HepG2 (cell line): Measurements from ENCODE around the gene STYX. TPM values are rescaled to one million over a fixed set of nuclear protein-coding genes. Genes with fewer than 3 reads are reported as not detected.
A peak's percentile ranks its signal among the peaks of the same experiment; 100 is the strongest.

Source experiments
- ATAC-seq: fragments of 200-7000 bp; cut with Tn5 transposase; 3 replicates; pipeline ENCODE4 v1.9.1; 2020; ENCODE audit warnings: mild to moderate bottlenecking, moderate library complexity
- BruUV-seq: library from RNA; stranded (reverse); fragments of 400-500 nt; replicated peaks from 2 replicates; lab custom pipeline; 2021; lab: Mats Ljungman, UMichigan
- CTCF ChIA-PET: fragments of 300-600 bp; formaldehyde crosslinking; extraction: SDS; loops from one replicate; lab custom pipeline; 2021; ENCODE audit warnings: low total read pairs, inconsistent platforms, low intra/inter-chr PET ratio; lab: Yijun Ruan, JAX
- POLR2A ChIA-PET: fragments of 350-600 bp; sonication (Branson Sonifier 250); formaldehyde crosslinking; loops from one replicate; lab custom pipeline; 2020; ENCODE audit warnings: antibody characterized with exemption, inconsistent platforms; lab: Yijun Ruan, JAX
- DNase-seq: peaks from one replicate; pipeline ENCODE4 v3.0.0-alpha.2; 2015; ENCODE audit warnings: low spot score
- FAIRE-seq: peaks from 3 replicates; lab custom pipeline; 2011; peaks lifted over from hg19 to GRCh38; lab: Jason Lieb, UNC
- H2AFZ ChIP-seq: one replicate; pipeline ENCODE4 v1.6.1; 2011; ENCODE audit warnings: low read length, inconsistent platforms
- H3K27ac ChIP-seq: fragments of 300-600 bp; 3 replicates; pipeline ENCODE4 v1.8.0; 2011; ENCODE audit warnings: mixed run types, mild to moderate bottlenecking, mixed read lengths, low read length, inconsistent platforms; ENCODE audit not compliant: insufficient read depth; ENCODE audit errors: extremely low read length
- H3K27me3 ChIP-seq, 2 experiments: fragments of 200-600 bp in 1 of 2; 2 replicates in 1 of 2; 3 replicates in 1 of 2; pipeline versions ENCODE4 v1.6.0 to v1.8.0; 2011; ENCODE audit warnings: low read length in 2 of 2, mild to moderate bottlenecking in 2 of 2, moderate library complexity in 2 of 2, inconsistent platforms in 1 of 2; ENCODE audit not compliant: insufficient read depth in 2 of 2, control insufficient read depth in 1 of 2
- H3K36me3 ChIP-seq, 2 experiments: fragments of 200-600 bp in 1 of 2; replicated peaks in 1 of 2; 2 replicates in 1 of 2; 3 replicates in 1 of 2; pipeline versions ENCODE4 v1.5.1 to v1.8.0; 2011; ENCODE audit warnings: low read length in 2 of 2, inconsistent platforms in 1 of 2; ENCODE audit not compliant: insufficient read depth in 2 of 2, control insufficient read depth in 1 of 2
- H3K4me1 ChIP-seq: 2 replicates; pipeline ENCODE4 v1.5.1; 2012; ENCODE audit warnings: low read length, inconsistent platforms; ENCODE audit not compliant: insufficient read depth
- H3K4me2 ChIP-seq: 2 replicates; pipeline ENCODE4 v1.6.0; 2011; ENCODE audit warnings: low read depth, low read length, inconsistent platforms
- H3K4me3 ChIP-seq, 3 experiments: fragments of 200-600 bp in 1 of 3; sonication (generic), shearing (Covaris generic) in 1 of 3; replicated peaks in 1 of 3; 2 replicates each; pipeline ENCODE4 v1.5.1; 2011 to 2016; ENCODE audit warnings: low read length in 3 of 3, inconsistent platforms in 2 of 3, low read depth in 2 of 3, mild to moderate bottlenecking in 2 of 3, control low read depth in 1 of 3, mixed read lengths in 1 of 3; ENCODE audit not compliant: insufficient read depth in 1 of 3
- H3K79me2 ChIP-seq: one replicate; pipeline ENCODE4 v1.6.1; 2011; ENCODE audit warnings: low read length, inconsistent platforms; ENCODE audit not compliant: insufficient read depth
- H3K9ac ChIP-seq: 2 replicates; pipeline ENCODE4 v1.6.0; 2011; ENCODE audit warnings: mild to moderate bottlenecking, low read depth, low read length, inconsistent platforms; ENCODE audit not compliant: insufficient read depth
- H3K9me3 ChIP-seq: 2 replicates; pipeline ENCODE4 v1.5.1; 2012; ENCODE audit warnings: mild to moderate bottlenecking, low read length
- H4K20me1 ChIP-seq: 2 replicates; pipeline ENCODE4 v1.6.0; 2011; ENCODE audit warnings: inconsistent platforms, mild to moderate bottlenecking, low read length, moderate library complexity; ENCODE audit not compliant: insufficient read depth
- ADNP ChIP-seq: sonication (generic); formaldehyde crosslinking; IDR thresholded peaks from 2 replicates; pipeline ENCODE4 v1.4.0; 2020; ENCODE audit warnings: missing genetic modification reagents
- ATM ChIP-seq: fragments of 450-650 bp; IDR thresholded peaks from 2 replicates; pipeline ENCODE4 v1.7.1; 2017; ENCODE audit warnings: mild to moderate bottlenecking, borderline replicate concordance
- CAMTA2 ChIP-seq: sonication (generic); formaldehyde crosslinking; IDR thresholded peaks from 2 replicates; pipeline ENCODE4 v1.4.0; 2020; ENCODE audit warnings: mild to moderate bottlenecking, missing genetic modification reagents, borderline replicate concordance
- HDAC2 ChIP-seq: sonication (generic); formaldehyde crosslinking; IDR thresholded peaks from 2 replicates; pipeline ENCODE4 v1.4.0; 2020; ENCODE audit warnings: missing genetic modification reagents
- HNRNPL ChIP-seq: fragments of 200-400 bp; formaldehyde crosslinking; IDR thresholded peaks from 2 replicates; pipeline ENCODE4 v1.6.1; 2017; ENCODE audit warnings: mild to moderate bottlenecking, low read depth, low read length
- IRF2 ChIP-seq: IDR thresholded peaks from 2 replicates; pipeline ENCODE4 v1.6.1; 2018; ENCODE audit warnings: missing genetic modification reagents, missing compliant biosample characterization
- NCOR1 ChIP-seq: fragments of 200-600 bp; sonication (generic); IDR thresholded peaks from 2 replicates; pipeline ENCODE4 v1.7.0; 2017; ENCODE audit warnings: antibody characterized with exemption, low read length, borderline replicate concordance
- PAX8 ChIP-seq: sonication (generic); formaldehyde crosslinking; IDR thresholded peaks from 2 replicates; pipeline ENCODE4 v1.8.0; 2022; ENCODE audit warnings: mild to moderate bottlenecking, missing genetic modification reagents, borderline replicate concordance
- REL ChIP-seq: sonication (generic); formaldehyde crosslinking; conservative IDR thresholded peaks from 2 replicates; pipeline ENCODE4 v1.8.0; 2022; ENCODE audit warnings: mild to moderate bottlenecking, missing genetic modification reagents, moderate library complexity
- SMARCE1 ChIP-seq: fragments of 450-650 bp; IDR thresholded peaks from 2 replicates; pipeline ENCODE4 v1.6.1; 2017; ENCODE audit warnings: borderline replicate concordance
- TBX3 ChIP-seq: fragments of 450-650 bp; IDR thresholded peaks from 2 replicates; pipeline ENCODE4 v1.6.1; 2017; ENCODE audit warnings: antibody characterized with exemption, mild to moderate bottlenecking, inconsistent platforms, borderline replicate concordance
- WIZ ChIP-seq: sonication (generic); formaldehyde crosslinking; IDR thresholded peaks from 2 replicates; pipeline ENCODE4 v1.5.1; 2020; ENCODE audit warnings: mild to moderate bottlenecking, missing genetic modification reagents
- ZHX1 ChIP-seq: sonication (generic); formaldehyde crosslinking; IDR thresholded peaks from 2 replicates; pipeline ENCODE4 v1.8.1; 2022; ENCODE audit warnings: low read depth, mild to moderate bottlenecking, missing genetic modification reagents
- ZIK1 ChIP-seq: sonication (generic); formaldehyde crosslinking; IDR thresholded peaks from 2 replicates; pipeline ENCODE4 v1.5.0; 2020; ENCODE audit warnings: mild to moderate bottlenecking, low read depth, missing genetic modification reagents, borderline replicate concordance
- ZNF382 ChIP-seq: sonication (generic); formaldehyde crosslinking; IDR thresholded peaks from 2 replicates; pipeline ENCODE4 v1.5.0; 2020; ENCODE audit warnings: missing genetic modification reagents, mild to moderate bottlenecking, borderline replicate concordance
- ZNF639 ChIP-seq: conservative IDR thresholded peaks from 2 replicates; pipeline ENCODE4 v1.6.1; 2018; ENCODE audit warnings: missing genetic modification reagents
- ZNF7 ChIP-seq: IDR thresholded peaks from 2 replicates; pipeline ENCODE4 v1.6.1; 2016; ENCODE audit warnings: missing biosample characterization, missing genetic modification reagents
- ZNF891 ChIP-seq: sonication (generic); formaldehyde crosslinking; IDR thresholded peaks from 2 replicates; pipeline ENCODE4 v1.5.0; 2020; ENCODE audit warnings: mild to moderate bottlenecking, missing genetic modification reagents
- in situ Hi-C: cut with HindIII; loops from 2 replicates; pipeline ENCODE4 v1.10.0; 2017; ENCODE audit warnings: low pct_unique_long_range_greater_than_20kb; ENCODE audit not compliant: extremely low pct_ligation_motif_present
- intact Hi-C: fragments of 100-400 bp; cut with micrococcal nuclease; formaldehyde crosslinking; loops from one replicate; pipeline ENCODE4 v1.10.0; 2022; ENCODE audit not compliant: unreplicated experiment
- polyA plus RNA-seq, 8 experiments: library from polyadenylated mRNA; depleted of rRNA in 3 of 8; stranded (reverse) in 7 of 8; unstranded in 1 of 8; fragments of >200 nt; fragmentation: Illumina TruSeq in 4 of 8; extraction: Trizol in 4 of 8; gene quantifications; 2 replicates each; pipeline versions ENCODE4 v1.2.1 to v1.2.3, GENCODE V29; 2011 to 2016; ENCODE audit warnings: low read depth in 4 of 8, missing spikeins in 1 of 8, mixed read lengths in 1 of 8; ENCODE audit not compliant: insufficient read depth in 1 of 8
- total RNA-seq, 5 experiments: library from RNA; depleted of rRNA; stranded (reverse); fragments of >200 nt; fragmentation: Illumina TruSeq; extraction: Trizol; gene quantifications; 2 replicates each; pipeline ENCODE4 v1.2.3, GENCODE V29; 2016; ENCODE audit warnings: low read depth in 1 of 5
- TF ChIP-seq, protein P1 (sequence below): sonication (generic); formaldehyde crosslinking; IDR thresholded peaks from 2 replicates; pipeline ENCODE4 v1.4.0; 2020; ENCODE audit warnings: mild to moderate bottlenecking, missing genetic modification reagents

Gene STYX
- total and polyA plus RNA-seq, 2 of the 13 experiments (the other 11 are each of a cell fraction or from before 2014, with no cell fraction given): 6.6 to 10.9 TPM

DNA sequence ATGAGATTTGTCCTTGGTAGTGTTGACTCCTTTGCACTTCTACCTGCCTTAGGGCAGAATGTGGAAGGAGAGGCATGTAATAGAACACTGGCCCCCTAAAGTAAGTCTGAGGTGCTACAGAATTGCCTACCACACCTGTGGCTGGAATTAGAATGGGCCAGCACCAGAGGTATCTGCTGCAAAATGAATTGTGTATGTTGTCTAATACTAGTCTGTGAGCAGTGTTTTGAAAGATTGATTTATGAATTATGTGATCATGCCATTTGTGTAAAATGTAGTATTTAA, 5.7 kb upstream of the STYX start:
- Histone ChIP-seq H3K27me3 (no peaks in the 10 kb centered on the region), H2AFZ (no peak overlapping the region), H3K4me3 (no peak overlapping the region), H3K36me3 (peaks cover 10 to 66% of the 10 kb centered on the region in 2 experiments), H3K9ac (no peak overlapping the region), H3K9me3 (no peaks in the 10 kb centered on the region), H3K27ac (no peak overlapping the region), H4K20me1 (no peaks in the 10 kb centered on the region; the same call in 1 of the 2 replicates), H3K4me2 (no peak overlapping the region), H3K79me2 (peaks cover 5% of the 10 kb centered on the region), H3K4me1 (peaks cover 20% of the 10 kb centered on the region)
- no TSS peak for BruUV-seq
- in situ Hi-C loops (no loop called here), intact Hi-C loops (loop anchor here (10.0 kb wide), 1 partner anchor 50 kb away; no protein-coding TSS in a partner anchor)
- TF ChIP-seq HDAC2 (no peak), IRF2 (CRISPR knock-in tag) (no peak), NCOR1 (no peak), WIZ (CRISPR knock-in tag) (no peak), ATM (no peak), HNRNPL (no peak), ZNF891 (CRISPR knock-in tag) (no peak), ZIK1 (CRISPR knock-in tag) (no peak), ZNF382 (CRISPR knock-in tag) (no peak), TBX3 (no peak), ZNF7 (no peak), ZHX1 (CRISPR knock-in tag) (no peak), SMARCE1 (no peak), REL (CRISPR knock-in tag) (no peak), ADNP (CRISPR knock-in tag) (no peak), PAX8 (CRISPR knock-in tag) (no peak), CAMTA2 (CRISPR knock-in tag) (no peak), ZNF639 (CRISPR knock-in tag) (no peak)
- TF ChIP-seq, protein P1, sequence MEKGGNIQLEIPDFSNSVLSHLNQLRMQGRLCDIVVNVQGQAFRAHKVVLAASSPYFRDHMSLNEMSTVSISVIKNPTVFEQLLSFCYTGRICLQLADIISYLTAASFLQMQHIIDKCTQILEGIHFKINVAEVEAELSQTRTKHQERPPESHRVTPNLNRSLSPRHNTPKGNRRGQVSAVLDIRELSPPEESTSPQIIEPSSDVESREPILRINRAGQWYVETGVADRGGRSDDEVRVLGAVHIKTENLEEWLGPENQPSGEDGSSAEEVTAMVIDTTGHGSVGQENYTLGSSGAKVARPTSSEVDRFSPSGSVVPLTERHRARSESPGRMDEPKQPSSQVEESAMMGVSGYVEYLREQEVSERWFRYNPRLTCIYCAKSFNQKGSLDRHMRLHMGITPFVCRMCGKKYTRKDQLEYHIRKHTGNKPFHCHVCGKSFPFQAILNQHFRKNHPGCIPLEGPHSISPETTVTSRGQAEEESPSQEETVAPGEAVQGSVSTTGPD (CRISPR knock-in tag): no peak
- FAIRE-seq (no peak), DNase-seq (no peak), ATAC-seq (peak; percentile 71)
- CTCF ChIA-PET: no interaction called here
- POLR2A ChIA-PET: interaction anchor here (1.2 to 1.6 kb wide), 2 partner anchors 17 to 68 kb away, joined by 3 read pairs; partner anchors contain the start of gene PSMC6
